ENCODE measurements around the gene ESPL1. TPM values are rescaled to one million over a fixed set of nuclear protein-coding genes. Genes with fewer than 3 reads are reported as not detected.

ESPL1 gene
- total and polyA plus RNA-seq, 2 of the 8 experiments (the other 6 are each of a cell fraction or from before 2014, with no cell fraction given) = 31.8 to 52.7 TPM

- no peak for TF ChIP-seq JUN (IDR thresholded peaks at IDR 0.05; ENCODE audit: low read depth, low read length)
- TF ChIP-seq SRF (IDR thresholded peaks at IDR 0.05; ENCODE audit: low read depth, low read length) = no peak
- no peak for TF ChIP-seq TEAD4 (IDR thresholded peaks at IDR 0.05; ENCODE audit: low read depth, low read length)
- 0 out of 2 replicates have a peak, but pooled peaks have one; percentile 53 for TF ChIP-seq KDM1A (IDR thresholded peaks at IDR 0.05; ENCODE audit: borderline replicate concordance, low read length)
Observed at GRCh38 chr12:53235742-53236442, 32.2 kb upstream of the ESPL1 start (continued).
